Fibroblast of lung (primary cell): ENCODE results near the gene ABHD16A.

Experiments
- CTCF ChIP-seq, 2 donors: IDR thresholded peaks in 1 of 2; conservative IDR thresholded peaks in 1 of 2; 1 replicate in 1 of 2; 2 replicates in 1 of 2; pipeline ENCODE4 v1.5.1; 2011 to 2012; ENCODE audit warnings: low read length in 2 of 2, control low read depth in 1 of 2, inconsistent platforms in 1 of 2, low read depth in 1 of 2, mild to moderate bottlenecking in 1 of 2
- EZH2 ChIP-seq: IDR thresholded peaks from 2 replicates; pipeline ENCODE4 v1.5.1; 2012; ENCODE audit warnings: low read length, control low read depth, mild to moderate bottlenecking; ENCODE audit errors: missing control alignments

- TF ChIP-seq CTCF (conservative IDR thresholded peaks at IDR 0.05 in 1 of 2, IDR thresholded peaks at IDR 0.05 in 1 of 2; ENCODE audit: low read depth in 1 of 2, low read length in 2 of 2) (no peak), EZH2 (no peak)
Measured at GRCh38 chr6:31676904-31677303, 26.2 kb downstream of the ABHD16A start.
